Liver (tissue), 9 donors: ENCODE results near the gene MELK. TPM values are rescaled to one million over a fixed set of nuclear protein-coding genes. Genes with fewer than 3 reads are reported as not detected.

Experiments used
- DNase-seq: peaks from one replicate; pipeline ENCODE4 v3.0.0-alpha.2; 2017; ENCODE audit warnings: low spot score
- H3K27ac ChIP-seq, 2 donors: one replicate each; pipeline ENCODE4 v1.7.0; 2013; ENCODE audit warnings: inconsistent platforms in 2 of 2, low read length in 2 of 2, control low read depth in 1 of 2, low read depth in 1 of 2, mild to moderate bottlenecking in 1 of 2
- H3K27me3 ChIP-seq, 4 donors: one replicate each; pipeline versions ENCODE4 v1.6.1 to v1.7.0; 2013; ENCODE audit warnings: low read length in 3 of 4, inconsistent platforms in 1 of 4, mild to moderate bottlenecking in 1 of 4, moderate library complexity in 1 of 4; ENCODE audit not compliant: control insufficient read depth in 4 of 4, insufficient read depth in 4 of 4
- H3K36me3 ChIP-seq, 4 donors: one replicate each; pipeline versions ENCODE4 v1.6.1 to v1.7.0; 2013; ENCODE audit warnings: low read length in 3 of 4, mild to moderate bottlenecking in 3 of 4, low read depth in 1 of 4, moderate library complexity in 1 of 4; ENCODE audit not compliant: control insufficient read depth in 4 of 4, insufficient read depth in 3 of 4
- H3K4me1 ChIP-seq, 4 donors: one replicate each; pipeline versions ENCODE4 v1.6.1 to v1.7.0; 2013; ENCODE audit warnings: low read length in 3 of 4, mild to moderate bottlenecking in 3 of 4, moderate library complexity in 1 of 4; ENCODE audit not compliant: control insufficient read depth in 4 of 4, insufficient read depth in 4 of 4
- H3K4me3 ChIP-seq, 3 donors: one replicate each; pipeline versions ENCODE4 v1.6.1 to v1.7.0; 2013; ENCODE audit warnings: low read length in 3 of 3, control low read depth in 1 of 3, low read depth in 1 of 3, mild to moderate bottlenecking in 1 of 3
- H3K9ac ChIP-seq, 2 donors: one replicate each; pipeline ENCODE4 v1.7.0; 2013; ENCODE audit warnings: low read length in 2 of 2, mild to moderate bottlenecking in 2 of 2, moderate library complexity in 2 of 2, control low read depth in 1 of 2, low read depth in 1 of 2
- H3K9me3 ChIP-seq, 4 donors: one replicate each; pipeline versions ENCODE4 v1.6.1 to v1.7.0; 2013; ENCODE audit warnings: low read length in 3 of 4; ENCODE audit not compliant: control insufficient read depth in 4 of 4
- ATF3 ChIP-seq: IDR thresholded peaks from 2 replicates; pipeline ENCODE4 v1.6.1; 2016; ENCODE audit warnings: antibody characterized with exemption
- CTCF ChIP-seq: fragments of 150-350 bp; IDR thresholded peaks from 2 replicates; pipeline ENCODE4 v1.5.1; 2017; ENCODE audit warnings: improper control_type of control experiment, low read depth, low read length; ENCODE audit not compliant: missing input control
- EGR1 ChIP-seq, 2 donors: IDR thresholded peaks; 2 replicates each; pipeline ENCODE4 v1.6.1; 2016 to 2018; ENCODE audit warnings: antibody characterized with exemption in 2 of 2, low read depth in 2 of 2
- FOXA1 ChIP-seq: IDR thresholded peaks from 2 replicates; pipeline ENCODE4 v1.6.1; 2016; ENCODE audit warnings: antibody characterized with exemption
- FOXA2 ChIP-seq: IDR thresholded peaks from 2 replicates; pipeline ENCODE4 v1.6.1; 2016; ENCODE audit warnings: antibody characterized with exemption
- GABPA ChIP-seq, 2 donors: IDR thresholded peaks in 1 of 2; conservative IDR thresholded peaks in 1 of 2; 2 replicates each; pipeline ENCODE4 v1.6.1; 2016; ENCODE audit warnings: antibody characterized with exemption in 2 of 2, mild to moderate bottlenecking in 1 of 2, moderate library complexity in 1 of 2
- HNF4A ChIP-seq, 2 donors: conservative IDR thresholded peaks; 2 replicates each; pipeline ENCODE4 v1.6.1; 2016; ENCODE audit warnings: antibody characterized with exemption in 2 of 2, mild to moderate bottlenecking in 2 of 2
- JUND ChIP-seq, 2 donors: IDR thresholded peaks; 2 replicates each; pipeline ENCODE4 v1.6.1; 2016; ENCODE audit warnings: antibody characterized with exemption in 2 of 2
- NR2F2 ChIP-seq: IDR thresholded peaks from 2 replicates; pipeline ENCODE4 v1.6.1; 2016; ENCODE audit warnings: antibody characterized with exemption
- RAD21 ChIP-seq, 2 donors: IDR thresholded peaks; 2 replicates each; pipeline ENCODE4 v1.6.1; 2016; ENCODE audit warnings: antibody characterized with exemption in 2 of 2, mild to moderate bottlenecking in 2 of 2
- REST ChIP-seq: IDR thresholded peaks from 2 replicates; pipeline ENCODE4 v1.6.1; 2016; ENCODE audit warnings: antibody characterized with exemption, mild to moderate bottlenecking
- RXRA ChIP-seq, 2 donors: IDR thresholded peaks; 2 replicates each; pipeline ENCODE4 v1.6.1; 2017 to 2018; ENCODE audit warnings: antibody characterized with exemption in 2 of 2, mild to moderate bottlenecking in 1 of 2
- SP1 ChIP-seq: IDR thresholded peaks from 2 replicates; pipeline ENCODE4 v1.6.1; 2018; ENCODE audit warnings: antibody characterized with exemption, mild to moderate bottlenecking
- TAF1 ChIP-seq: conservative IDR thresholded peaks from 2 replicates; pipeline ENCODE4 v1.6.1; 2016; ENCODE audit warnings: antibody characterized with exemption, mild to moderate bottlenecking
- YY1 ChIP-seq: IDR thresholded peaks from 2 replicates; pipeline ENCODE4 v1.6.1; 2016; ENCODE audit warnings: antibody characterized with exemption, mild to moderate bottlenecking
- WGBS: extraction: QIAGEN DNeasy Blood & Tissue Kit; methylation state at CpG from one replicate; pipeline ENCODE4 v1.1.7; 2013; 5-methylcytosine and 5-hydroxymethylcytosine counted together
- polyA plus RNA-seq, 2 donors: library from polyadenylated mRNA; stranded (reverse) in 1 of 2; unstranded in 1 of 2; fragments of 200-250 nt in 1 of 2; fragments of >200 nt in 1 of 2; fragmentation: Nextera tagmentation in 1 of 2; extraction: Ambion mirVana in 1 of 2; gene quantifications; one replicate each; pipeline versions ENCODE4 v1.2.1 to v1.2.3, GENCODE V29; 2013 to 2015
- total RNA-seq, 2 donors: library from RNA; depleted of rRNA; stranded (reverse); fragments of >200 nt; gene quantifications; one replicate each; pipeline ENCODE4 v1.2.3, GENCODE V29; 2014
- TF ChIP-seq, protein P1 (sequence below): IDR thresholded peaks from 2 replicates; pipeline ENCODE4 v1.6.1; 2016; ENCODE audit warnings: antibody characterized with exemption
- TF ChIP-seq, protein P2 (sequence below): IDR thresholded peaks from 2 replicates; pipeline ENCODE4 v1.6.1; 2016; ENCODE audit warnings: antibody characterized with exemption
- donor health status: healthy.
- donor health status: healthy.
- donor health status: healthy.
- donor health status: healthy.
- donor health status: healthy.

MELK gene
- total and polyA plus RNA-seq, 4 donors, result 0.08 to 19.5 (median 1.0) TPM

GRCh38 chr9:36543916-36544315, 28.8 kb upstream of the MELK start:
- no peak overlapping the region for H3K27ac ChIP-seq
- H3K9ac ChIP-seq, result no peak overlapping the region
- H3K4me1 ChIP-seq, result peaks cover 0 to 2% (median 0%) of the 10 kb centered on the region in 4 donors
- no peak overlapping the region for H3K4me3 ChIP-seq
- 94% methylated on average over 7 of the region's 7 CpGs for WGBS
- no peaks in the 10 kb centered on the region for H3K9me3 ChIP-seq
- TF ChIP-seq, protein P1, sequence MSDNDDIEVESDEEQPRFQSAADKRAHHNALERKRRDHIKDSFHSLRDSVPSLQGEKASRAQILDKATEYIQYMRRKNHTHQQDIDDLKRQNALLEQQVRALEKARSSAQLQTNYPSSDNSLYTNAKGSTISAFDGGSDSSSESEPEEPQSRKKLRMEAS, result no peak
- TF ChIP-seq EGR1 (IDR thresholded peaks at IDR 0.05; ENCODE audit: low read depth in 2 of 2) (no peak), RXRA (IDR thresholded peaks at IDR 0.05) (no peak), YY1 (no peak), NR2F2 (no peak), FOXA1 (no peak), RAD21 (IDR thresholded peaks at IDR 0.05) (no peak), CTCF (no peak), GABPA (IDR thresholded peaks at IDR 0.05 in 1 of 2, conservative IDR thresholded peaks at IDR 0.05 in 1 of 2) (no peak), ATF3 (no peak), HNF4A (conservative IDR thresholded peaks at IDR 0.05) (no peak)
- TF ChIP-seq, protein P2, sequence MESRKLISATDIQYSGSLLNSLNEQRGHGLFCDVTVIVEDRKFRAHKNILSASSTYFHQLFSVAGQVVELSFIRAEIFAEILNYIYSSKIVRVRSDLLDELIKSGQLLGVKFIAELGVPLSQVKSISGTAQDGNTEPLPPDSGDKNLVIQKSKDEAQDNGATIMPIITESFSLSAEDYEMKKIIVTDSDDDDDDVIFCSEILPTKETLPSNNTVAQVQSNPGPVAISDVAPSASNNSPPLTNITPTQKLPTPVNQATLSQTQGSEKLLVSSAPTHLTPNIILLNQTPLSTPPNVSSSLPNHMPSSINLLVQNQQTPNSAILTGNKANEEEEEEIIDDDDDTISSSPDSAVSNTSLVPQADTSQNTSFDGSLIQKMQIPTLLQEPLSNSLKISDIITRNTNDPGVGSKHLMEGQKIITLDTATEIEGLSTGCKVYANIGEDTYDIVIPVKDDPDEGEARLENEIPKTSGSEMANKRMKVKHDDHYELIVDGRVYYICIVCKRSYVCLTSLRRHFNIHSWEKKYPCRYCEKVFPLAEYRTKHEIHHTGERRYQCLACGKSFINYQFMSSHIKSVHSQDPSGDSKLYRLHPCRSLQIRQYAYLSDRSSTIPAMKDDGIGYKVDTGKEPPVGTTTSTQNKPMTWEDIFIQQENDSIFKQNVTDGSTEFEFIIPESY, result no peak
- H3K27me3 ChIP-seq, result no peaks in the 10 kb centered on the region
- H3K36me3 ChIP-seq, result no peaks in the 10 kb centered on the region
- DNase-seq, result no peak

- Histone ChIP-seq H3K27ac (no peak overlapping the region), H3K4me1 (peaks cover 0 to 2% (median 0%) of the 10 kb centered on the region in 4 donors), H3K9me3 (no peaks in the 10 kb centered on the region), H3K36me3 (no peaks in the 10 kb centered on the region), H3K27me3 (no peaks in the 10 kb centered on the region), H3K9ac (no peak overlapping the region), H3K4me3 (no peak overlapping the region)
- no peak for DNase-seq
- TF ChIP-seq RXRA (IDR thresholded peaks at IDR 0.05), result no peak
- no peak for TF ChIP-seq HNF4A (conservative IDR thresholded peaks at IDR 0.05)
- no peak for TF ChIP-seq JUND (IDR thresholded peaks at IDR 0.05)
- TF ChIP-seq RAD21 (IDR thresholded peaks at IDR 0.05), result no peak
- no peak for TF ChIP-seq YY1
- no peak for TF ChIP-seq EGR1 (IDR thresholded peaks at IDR 0.05; ENCODE audit: low read depth in 2 of 2)
- no peak for TF ChIP-seq SP1
- TF ChIP-seq TAF1, result no peak
- TF ChIP-seq FOXA1, result no peak
- TF ChIP-seq NR2F2, result no peak
- TF ChIP-seq, protein P2, result no peak
- TF ChIP-seq REST, result no peak
- no peak for TF ChIP-seq FOXA2
- 56% methylated on average over 3 of the region's 3 CpGs for WGBS
These were observed 25.1 kb upstream of the MELK start for GRCh38 chr9:36547598-36547997.
